Measurements from ENCODE around the gene TMTC2.

- TF ChIP-seq CTCF (IDR thresholded peaks at IDR 0.05), result no peak
- TF ChIP-seq EP300 (IDR thresholded peaks at IDR 0.05), result no peak
- TF ChIP-seq POLR2A (IDR thresholded peaks at IDR 0.05), result no peak
Measured at GRCh38 chr12:83157604-83158003, 470.9 kb downstream of the TMTC2 start.

All from tibial nerve (tissue), 4 donors.